Neural progenitor cell (in vitro differentiated cells): ENCODE data around the gene UNC93A. TPM values are rescaled to one million over a fixed set of nuclear protein-coding genes. Genes with fewer than 3 reads are reported as not detected.

ENCODE experiments used
- DNase-seq: peaks from one replicate; pipeline ENCODE4 v3.0.0-alpha.2; 2016; ENCODE audit warnings: low spot score
- H2AFZ ChIP-seq: fragments of 200-600 bp; sonication (generic); replicated peaks from 2 replicates; pipeline ENCODE4 v1.6.1; 2016; ENCODE audit warnings: antibody characterized with exemption
- H3F3A ChIP-seq: fragments of 200-600 bp; sonication (generic); 2 replicates; pipeline ENCODE4 v1.6.1; 2016; ENCODE audit warnings: antibody characterized with exemption, low read depth
- H3K27ac ChIP-seq: fragments of 200-600 bp; sonication (generic); 2 replicates; pipeline ENCODE4 v1.5.1; 2016; ENCODE audit warnings: mild to moderate bottlenecking
- H3K27me3 ChIP-seq: fragments of 200-600 bp; sonication (generic); 2 replicates; pipeline ENCODE4 v1.6.1; 2016; ENCODE audit warnings: mild to moderate bottlenecking, moderate library complexity
- H3K36me3 ChIP-seq: fragments of 200-600 bp; sonication (generic); 2 replicates; pipeline ENCODE4 v1.5.1; 2016
- H3K4me1 ChIP-seq: fragments of 200-600 bp; sonication (generic); 2 replicates; pipeline ENCODE4 v1.6.1; 2016; ENCODE audit warnings: mixed run types
- H3K4me2 ChIP-seq: fragments of 200-600 bp; sonication (generic); 2 replicates; pipeline ENCODE4 v1.6.1; 2016
- H3K4me3 ChIP-seq: fragments of 200-600 bp; sonication (generic); 2 replicates; pipeline ENCODE4 v1.5.1; 2016
- H3K79me2 ChIP-seq: fragments of 200-600 bp; sonication (generic); 2 replicates; pipeline ENCODE4 v1.6.1; 2016; ENCODE audit warnings: low read depth
- H3K9ac ChIP-seq: fragments of 200-600 bp; sonication (generic); 2 replicates; pipeline ENCODE4 v1.6.1; 2016
- H3K9me3 ChIP-seq: fragments of 200-600 bp; sonication (generic); 2 replicates; pipeline ENCODE4 v1.5.1; 2016; ENCODE audit warnings: low read depth
- H4K20me1 ChIP-seq: fragments of 200-600 bp; sonication (generic); 2 replicates; pipeline ENCODE4 v1.6.1; 2016; ENCODE audit warnings: low read depth
- H3K27ac Mint-ChIP-seq: 3 replicates; pipeline ENCODE4 v1.8.0; 2021; ENCODE audit warnings: mixed read lengths
- H3K27me3 Mint-ChIP-seq: 2 replicates; pipeline ENCODE4 v1.8.0; 2022; ENCODE audit warnings: low read depth, mild to moderate bottlenecking, inconsistent platforms, moderate library complexity, mixed read lengths; ENCODE audit not compliant: insufficient read depth
- H3K36me3 Mint-ChIP-seq: 3 replicates; pipeline ENCODE4 v1.8.0; 2021; ENCODE audit warnings: mixed read lengths
- H3K4me1 Mint-ChIP-seq: 3 replicates; pipeline ENCODE4 v1.8.0; 2021; ENCODE audit warnings: mixed read lengths
- H3K4me3 Mint-ChIP-seq: 3 replicates; pipeline ENCODE4 v1.8.0; 2021; ENCODE audit warnings: mild to moderate bottlenecking, moderate library complexity, mixed read lengths
- H3K9me3 Mint-ChIP-seq: 3 replicates; pipeline ENCODE4 v1.8.0; 2020; ENCODE audit warnings: mixed read lengths
- EZH2 ChIP-seq: fragments of 200-600 bp; sonication (generic); IDR thresholded peaks from 2 replicates; pipeline ENCODE4 v1.6.1; 2017; ENCODE audit warnings: antibody characterized with exemption, mild to moderate bottlenecking, moderate library complexity
- EZH2phosphoT487 ChIP-seq: fragments of 200-600 bp; sonication (generic); IDR thresholded peaks from 2 replicates; pipeline ENCODE4 v1.6.1; 2017; ENCODE audit warnings: antibody characterized with exemption
- total RNA-seq: library from RNA; depleted of rRNA; stranded (reverse); fragments of >200 nt; gene quantifications from 2 replicates; pipeline ENCODE4 v1.2.3, GENCODE V29; 2015; ENCODE audit warnings: low replicate concordance
- TF ChIP-seq, protein P1 (sequence below): fragments of 200-600 bp; sonication (generic); IDR thresholded peaks from 2 replicates; pipeline ENCODE4 v1.5.1; 2017; ENCODE audit warnings: antibody characterized with exemption, mild to moderate bottlenecking

The UNC93A gene
- total RNA-seq, 1 donor from 2014 or later, result not detected

DNA sequence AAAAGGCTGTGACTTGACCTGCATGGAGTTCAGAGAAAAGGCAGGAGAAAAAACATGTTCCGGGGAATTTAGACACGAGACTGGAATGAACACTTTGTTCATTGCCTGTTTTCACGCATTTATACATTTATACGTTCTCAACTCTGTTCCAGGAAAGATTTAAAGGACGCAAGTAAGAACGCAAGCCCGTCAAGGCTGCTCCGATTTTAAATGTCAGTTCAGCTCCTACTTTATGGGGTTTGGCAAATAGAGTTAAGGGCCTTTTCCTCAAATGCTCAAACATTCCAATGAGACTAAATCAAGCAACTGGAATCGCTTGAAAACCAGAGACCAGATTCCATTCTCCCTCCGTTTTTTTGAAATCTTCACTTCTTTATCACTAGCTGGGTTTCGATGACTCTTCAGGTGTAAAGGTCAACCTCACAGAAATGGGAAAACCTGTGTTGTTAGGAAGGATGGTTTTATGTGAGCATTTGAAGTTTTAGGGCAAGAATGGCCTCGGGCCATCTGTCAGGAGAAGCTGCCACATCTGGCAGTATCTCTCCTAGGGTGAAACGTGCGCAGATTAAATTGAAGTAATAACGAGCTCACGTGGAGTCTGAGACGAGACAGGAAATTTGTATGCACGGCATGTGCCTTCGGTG lies 58.6 kb downstream of the UNC93A start:
- peaks cover 26% of the 10 kb centered on the region for H3K27me3 ChIP-seq
- peak overlapping the region; percentile 30 for H3K27ac Mint-ChIP-seq
- H3K4me3 ChIP-seq, result peak overlapping the region; percentile 44
- H3K27ac ChIP-seq, result no peak overlapping the region
- no peak overlapping the region for H3K9ac ChIP-seq
- TF ChIP-seq, protein P1, sequence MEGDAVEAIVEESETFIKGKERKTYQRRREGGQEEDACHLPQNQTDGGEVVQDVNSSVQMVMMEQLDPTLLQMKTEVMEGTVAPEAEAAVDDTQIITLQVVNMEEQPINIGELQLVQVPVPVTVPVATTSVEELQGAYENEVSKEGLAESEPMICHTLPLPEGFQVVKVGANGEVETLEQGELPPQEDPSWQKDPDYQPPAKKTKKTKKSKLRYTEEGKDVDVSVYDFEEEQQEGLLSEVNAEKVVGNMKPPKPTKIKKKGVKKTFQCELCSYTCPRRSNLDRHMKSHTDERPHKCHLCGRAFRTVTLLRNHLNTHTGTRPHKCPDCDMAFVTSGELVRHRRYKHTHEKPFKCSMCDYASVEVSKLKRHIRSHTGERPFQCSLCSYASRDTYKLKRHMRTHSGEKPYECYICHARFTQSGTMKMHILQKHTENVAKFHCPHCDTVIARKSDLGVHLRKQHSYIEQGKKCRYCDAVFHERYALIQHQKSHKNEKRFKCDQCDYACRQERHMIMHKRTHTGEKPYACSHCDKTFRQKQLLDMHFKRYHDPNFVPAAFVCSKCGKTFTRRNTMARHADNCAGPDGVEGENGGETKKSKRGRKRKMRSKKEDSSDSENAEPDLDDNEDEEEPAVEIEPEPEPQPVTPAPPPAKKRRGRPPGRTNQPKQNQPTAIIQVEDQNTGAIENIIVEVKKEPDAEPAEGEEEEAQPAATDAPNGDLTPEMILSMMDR, result no peak
- TF ChIP-seq EZH2phosphoT487 (no peak), EZH2 (no peak)
- H3K4me3 Mint-ChIP-seq, result peak overlapping the region; percentile 81
- peaks cover 9% of the 10 kb centered on the region for H3K36me3 Mint-ChIP-seq
- peaks cover 10% of the 10 kb centered on the region for H3K4me1 ChIP-seq
- peaks cover 23% of the 10 kb centered on the region for H3K27me3 Mint-ChIP-seq
- H3K9me3 ChIP-seq, result no peaks in the 10 kb centered on the region
- no peaks in the 10 kb centered on the region for H4K20me1 ChIP-seq
- no peaks in the 10 kb centered on the region for H3K36me3 ChIP-seq
- no peak overlapping the region for H2AFZ ChIP-seq
- H3K9me3 Mint-ChIP-seq, result peaks cover 20% of the 10 kb centered on the region
- DNase-seq, result no peak
- H3K79me2 ChIP-seq, result no peaks in the 10 kb centered on the region
- H3F3A ChIP-seq, result peaks cover 12% of the 10 kb centered on the region
- peaks cover 23% of the 10 kb centered on the region for H3K4me1 Mint-ChIP-seq
- H3K4me2 ChIP-seq, result peak overlapping the region; percentile 74

DNA sequence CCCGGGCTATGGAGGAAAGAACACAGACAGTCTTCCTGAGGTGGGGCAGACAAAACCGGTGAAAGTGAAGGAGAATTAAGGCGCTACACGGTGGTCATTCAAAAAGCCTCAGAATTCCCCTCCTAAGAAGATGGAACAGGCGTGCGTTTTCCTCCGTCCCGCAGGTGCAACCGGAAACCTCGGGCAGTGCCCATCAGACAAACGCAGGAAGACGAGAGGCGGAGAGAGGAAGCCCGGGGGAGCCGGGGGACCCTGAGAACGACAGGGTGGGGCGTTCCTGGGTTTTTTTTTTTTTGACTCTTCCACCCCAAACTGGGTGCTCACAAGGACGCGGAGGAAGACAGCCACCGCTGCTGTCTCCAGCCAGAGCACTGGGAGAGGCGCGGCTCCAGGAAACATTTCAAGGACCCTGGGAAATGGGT lies 59.2 kb downstream of the UNC93A start:
- H2AFZ ChIP-seq, result no peak overlapping the region
- Mint-ChIP-seq H3K27me3 (peaks cover 21% of the 10 kb centered on the region), H3K4me3 (peak overlapping the region; percentile 84), H3K27ac (peak overlapping the region; percentile 30), H3K9me3 (peaks cover 22% of the 10 kb centered on the region), H3K36me3 (peaks cover 9% of the 10 kb centered on the region), H3K4me1 (peaks cover 23% of the 10 kb centered on the region)
- no peak for TF ChIP-seq EZH2phosphoT487
- peak; percentile 0 for TF ChIP-seq EZH2
- peak; percentile 25 for DNase-seq
- no peak overlapping the region for H3K9ac ChIP-seq
- peaks cover 12% of the 10 kb centered on the region for H3F3A ChIP-seq
- no peaks in the 10 kb centered on the region for H3K79me2 ChIP-seq
- no peak overlapping the region for H3K27ac ChIP-seq
- peaks cover 26% of the 10 kb centered on the region for H3K27me3 ChIP-seq
- H3K4me2 ChIP-seq, result peak overlapping the region; percentile 74
- H4K20me1 ChIP-seq, result no peaks in the 10 kb centered on the region
- peaks cover 10% of the 10 kb centered on the region for H3K4me1 ChIP-seq
- H3K4me3 ChIP-seq, result peak overlapping the region; percentile 44
- no peaks in the 10 kb centered on the region for H3K9me3 ChIP-seq
- H3K36me3 ChIP-seq, result no peaks in the 10 kb centered on the region

DNA sequence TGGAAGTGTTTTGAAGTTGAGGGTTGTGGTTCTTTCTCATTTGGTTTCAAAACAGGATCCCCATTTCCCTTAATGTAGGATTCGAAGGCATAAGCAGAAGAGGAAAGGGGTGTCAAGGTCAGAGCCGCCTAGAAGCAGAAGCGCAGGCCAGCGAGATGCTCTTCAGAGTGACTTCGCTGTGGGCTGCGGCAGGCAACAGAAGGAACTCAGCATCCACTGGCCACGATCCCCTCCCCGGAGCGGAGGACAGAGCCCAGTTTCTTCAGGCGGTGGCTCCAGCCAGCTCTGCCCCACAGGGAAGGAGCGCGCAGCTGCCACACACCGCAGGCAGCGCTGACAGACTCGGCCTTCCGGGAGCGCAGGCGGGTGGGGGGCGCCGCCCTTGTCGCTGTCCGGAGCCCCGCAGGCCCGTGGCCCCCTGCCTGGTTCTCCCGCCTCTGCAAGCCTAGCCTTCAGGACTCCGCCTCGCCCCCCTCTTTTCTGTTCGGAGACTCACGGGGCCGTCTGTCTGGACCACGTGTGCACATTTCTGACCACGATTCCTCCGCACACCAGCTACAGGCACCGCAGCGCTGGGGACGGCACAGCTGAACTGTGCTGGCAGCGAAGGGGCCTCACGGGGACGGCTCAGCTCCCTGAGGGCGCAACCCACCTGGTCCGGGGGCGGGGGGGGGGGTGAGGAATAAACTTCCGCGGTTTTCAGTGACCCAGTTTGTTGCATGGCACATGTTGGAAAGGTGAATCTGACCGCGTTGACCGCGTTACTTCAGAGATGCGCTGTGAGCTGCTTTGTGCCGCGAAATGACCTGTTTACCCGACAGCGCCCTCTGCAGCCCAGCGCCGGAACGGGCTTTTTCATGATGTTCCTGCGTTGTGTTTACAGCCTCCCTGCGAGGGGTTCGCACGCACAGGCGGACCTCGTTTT lies 59.9 kb downstream of the UNC93A start:
- no peak overlapping the region for H3K9ac ChIP-seq
- H3K36me3 ChIP-seq, result no peaks in the 10 kb centered on the region
- H3K9me3 Mint-ChIP-seq, result peaks cover 22% of the 10 kb centered on the region
- peaks cover 21% of the 10 kb centered on the region for H3K27me3 Mint-ChIP-seq
- no peaks in the 10 kb centered on the region for H3K79me2 ChIP-seq
- DNase-seq, result peak; percentile 90
- peaks cover 12% of the 10 kb centered on the region for H3F3A ChIP-seq
- H3K27ac Mint-ChIP-seq, result no peak overlapping the region
- peaks cover 10% of the 10 kb centered on the region for H3K4me1 ChIP-seq
- TF ChIP-seq, protein P1, result peak; percentile 83
- peak; percentile 47 for TF ChIP-seq EZH2
- no peak for TF ChIP-seq EZH2phosphoT487
- no peaks in the 10 kb centered on the region for H3K9me3 ChIP-seq
- H3K4me1 Mint-ChIP-seq, result peaks cover 23% of the 10 kb centered on the region
- peak overlapping the region; percentile 84 for H3K4me3 Mint-ChIP-seq
- H3K4me3 ChIP-seq, result peak overlapping the region; percentile 44
- peak overlapping the region; percentile 74 for H3K4me2 ChIP-seq
- H4K20me1 ChIP-seq, result no peaks in the 10 kb centered on the region
- no peak overlapping the region for H3K27ac ChIP-seq
- H2AFZ ChIP-seq, result peak overlapping the region; percentile 87
- H3K27me3 ChIP-seq, result peaks cover 26% of the 10 kb centered on the region
- H3K36me3 Mint-ChIP-seq, result peaks cover 9% of the 10 kb centered on the region
